H9 (cell line): ENCODE measurements around the gene CAPN3. TPM values are rescaled to one million over a fixed set of nuclear protein-coding genes. Genes with fewer than 3 reads are reported as not detected.
"Not testable (repeated sequence)": the region's sequence is repeated elsewhere in the genome, so short reads cannot be mapped to it uniquely, and the experiment has no call there.

Experiments used
- DNase-seq: peaks from one replicate; pipeline ENCODE4 v3.0.0-alpha.2; 2017
- H2AFZ ChIP-seq: one replicate; pipeline ENCODE4 v1.6.1; 2013; ENCODE audit warnings: mild to moderate bottlenecking, low read length, control low read depth, moderate library complexity
- H2AK5ac ChIP-seq: 2 replicates; pipeline ENCODE4 v1.6.1; 2013; ENCODE audit warnings: low read length, control low read depth, mixed read lengths; ENCODE audit not compliant: insufficient read length
- H2BK120ac ChIP-seq: one replicate; pipeline ENCODE4 v1.6.1; 2013; ENCODE audit warnings: low read depth, mild to moderate bottlenecking, low read length, control low read depth, inconsistent platforms; ENCODE audit not compliant: poor library complexity, severe bottlenecking
- H2BK12ac ChIP-seq: 2 replicates; pipeline ENCODE4 v1.6.1; 2013; ENCODE audit warnings: low read length, control low read depth, mixed read lengths, low read depth; ENCODE audit not compliant: insufficient read length
- H2BK15ac ChIP-seq: 2 replicates; pipeline ENCODE4 v1.6.1; 2013; ENCODE audit warnings: low read depth, low read length, control low read depth
- H2BK20ac ChIP-seq: one replicate; pipeline ENCODE4 v1.6.1; 2013; ENCODE audit warnings: low read depth, mild to moderate bottlenecking, low read length, control low read depth, inconsistent platforms; ENCODE audit not compliant: poor library complexity, severe bottlenecking
- H2BK5ac ChIP-seq: 2 replicates; pipeline ENCODE4 v1.6.1; 2013; ENCODE audit warnings: low read length, control low read depth, mixed read lengths; ENCODE audit not compliant: insufficient read length
- H3K14ac ChIP-seq: 2 replicates; pipeline ENCODE4 v1.6.1; 2013; ENCODE audit warnings: low read length, control low read depth; ENCODE audit not compliant: insufficient read depth
- H3K18ac ChIP-seq: 2 replicates; pipeline ENCODE4 v1.6.1; 2013; ENCODE audit warnings: low read depth, mild to moderate bottlenecking, mixed read lengths, low read length, control low read depth; ENCODE audit not compliant: insufficient read length
- H3K23ac ChIP-seq: 2 replicates; pipeline ENCODE4 v1.6.1; 2013; ENCODE audit warnings: low read length, control low read depth, mixed read lengths, low read depth; ENCODE audit not compliant: insufficient read length
- H3K23me2 ChIP-seq: 2 replicates; pipeline ENCODE4 v1.6.1; 2013; ENCODE audit warnings: low read depth, mild to moderate bottlenecking, mixed read lengths, low read length, control low read depth; ENCODE audit not compliant: insufficient read length, poor library complexity, severe bottlenecking
- H3K27ac ChIP-seq: 2 replicates; pipeline ENCODE4 v1.5.1; 2013; ENCODE audit warnings: low read length, control low read depth, mixed read lengths, low read depth; ENCODE audit not compliant: insufficient read length
- H3K27me3 ChIP-seq: 2 replicates; pipeline ENCODE4 v1.6.1; 2013; ENCODE audit warnings: low read length, control low read depth, inconsistent platforms; ENCODE audit not compliant: insufficient read depth
- H3K4ac ChIP-seq: 2 replicates; pipeline ENCODE4 v1.6.1; 2013; ENCODE audit warnings: low read depth, mild to moderate bottlenecking, control low read depth, inconsistent platforms, low read length, moderate library complexity
- H3K4me1 ChIP-seq: 2 replicates; pipeline ENCODE4 v1.6.1; 2013; ENCODE audit warnings: low read length, control low read depth, inconsistent platforms; ENCODE audit not compliant: insufficient read depth
- H3K4me2 ChIP-seq: 2 replicates; pipeline ENCODE4 v1.6.1; 2013; ENCODE audit warnings: low read length, control low read depth, mixed read lengths; ENCODE audit not compliant: insufficient read length, insufficient read depth
- H3K56ac ChIP-seq: 2 replicates; pipeline ENCODE4 v1.6.1; 2013; ENCODE audit warnings: low read depth, mild to moderate bottlenecking, mixed read lengths, low read length, control low read depth; ENCODE audit not compliant: insufficient read length
- H3K79me1 ChIP-seq: 2 replicates; pipeline ENCODE4 v1.6.1; 2013; ENCODE audit warnings: low read depth, mild to moderate bottlenecking, moderate library complexity, low read length, control low read depth, inconsistent platforms; ENCODE audit not compliant: insufficient read depth, poor library complexity, severe bottlenecking
- H3K79me2 ChIP-seq: 2 replicates; pipeline ENCODE4 v1.6.1; 2013; ENCODE audit warnings: low read length, control low read depth, inconsistent platforms; ENCODE audit not compliant: insufficient read depth
- H3K9ac ChIP-seq: 2 replicates; pipeline ENCODE4 v1.6.1; 2013; ENCODE audit warnings: low read length, control low read depth, mixed read lengths; ENCODE audit not compliant: insufficient read length; ENCODE audit errors: extremely low read depth
- H3K9me3 ChIP-seq: one replicate; pipeline ENCODE4 v1.6.1; 2013; ENCODE audit warnings: low read depth, low read length, inconsistent platforms; ENCODE audit not compliant: control insufficient read depth
- H3T11ph ChIP-seq: one replicate; pipeline ENCODE4 v1.6.1; 2013; ENCODE audit warnings: mild to moderate bottlenecking, low read length, control low read depth, inconsistent platforms
- H4K20me1 ChIP-seq: one replicate; pipeline ENCODE4 v1.6.1; 2013; ENCODE audit not compliant: control insufficient read depth, insufficient read length, insufficient read depth
- H4K5ac ChIP-seq: 2 replicates; pipeline ENCODE4 v1.6.1; 2013; ENCODE audit warnings: low read depth, mild to moderate bottlenecking, mixed read lengths, low read length, control low read depth; ENCODE audit not compliant: insufficient read length
- H4K8ac ChIP-seq: replicated peaks from 2 replicates; pipeline ENCODE4 v1.6.1; 2013; ENCODE audit warnings: low read length, control low read depth, mixed read lengths, low read depth; ENCODE audit not compliant: insufficient read length
- H4K91ac ChIP-seq: 2 replicates; pipeline ENCODE4 v1.6.1; 2013; ENCODE audit warnings: low read depth, mild to moderate bottlenecking, moderate library complexity, mixed read lengths, low read length, control low read depth; ENCODE audit not compliant: insufficient read length
- H3K27ac Mint-ChIP-seq, 3 experiments: 2 replicates in 2 of 3; 3 replicates in 1 of 3; pipeline ENCODE4 v1.8.0; 2020 to 2021; ENCODE audit warnings: mixed read lengths in 3 of 3, mild to moderate bottlenecking in 1 of 3, moderate library complexity in 1 of 3
- H3K27me3 Mint-ChIP-seq: 2 replicates; pipeline ENCODE4 v1.8.0; 2021; ENCODE audit warnings: low read depth, mild to moderate bottlenecking, moderate library complexity, mixed read lengths
- H3K36me3 Mint-ChIP-seq, 3 experiments: 2 replicates in 2 of 3; 3 replicates in 1 of 3; pipeline ENCODE4 v1.8.0; 2020 to 2021; ENCODE audit warnings: low read depth in 3 of 3, mixed read lengths in 3 of 3; ENCODE audit not compliant: insufficient read depth in 1 of 3
- H3K4me1 Mint-ChIP-seq, 2 experiments: 2 replicates each; pipeline ENCODE4 v1.8.0; 2020; ENCODE audit warnings: mixed read lengths in 2 of 2
- H3K4me3 Mint-ChIP-seq, 2 experiments: 2 replicates in 1 of 2; 3 replicates in 1 of 2; pipeline ENCODE4 v1.8.0; 2020 to 2021; ENCODE audit warnings: mild to moderate bottlenecking in 2 of 2, mixed read lengths in 2 of 2, moderate library complexity in 1 of 2
- H3K9me3 Mint-ChIP-seq, 2 experiments: 2 replicates in 1 of 2; 3 replicates in 1 of 2; pipeline ENCODE4 v1.8.0; 2020; ENCODE audit warnings: mild to moderate bottlenecking in 2 of 2, mixed read lengths in 2 of 2, moderate library complexity in 1 of 2
- WGBS: extraction: QIAGEN DNeasy Blood & Tissue Kit; methylation state at CpG from one replicate; pipeline ENCODE4 v1.1.7; 2013; ENCODE audit warnings: missing lambda C conversion rate, low lambda C conversion rate, mixed read lengths; ENCODE audit not compliant: insufficient read length; ENCODE audit errors: extremely low coverage; 5-methylcytosine and 5-hydroxymethylcytosine counted together
- total RNA-seq: library from RNA; stranded (reverse); gene quantifications from 2 replicates; pipeline ENCODE4 v1.2.1, GENCODE V29; 2021
- TF ChIP-seq, protein P1 (sequence below): fragments of 200-600 bp; sonication (generic); conservative IDR thresholded peaks from 3 replicates; pipeline ENCODE4 v1.8.0; 2021; ENCODE audit warnings: antibody characterized with exemption, mild to moderate bottlenecking

The CAPN3 gene
- total RNA-seq, 1 experiment from 2014 or later = 0.31 TPM

GRCh38 chr15:42335074-42335473 lies 24.2 kb upstream of the CAPN3 start:
- no CpG with 5 or more reads among the region's 2 CpGs for WGBS
- H3K36me3 Mint-ChIP-seq = peaks cover 7 to 19% (median 11%) of the 10 kb centered on the region in 3 experiments
- TF ChIP-seq, protein P1, sequence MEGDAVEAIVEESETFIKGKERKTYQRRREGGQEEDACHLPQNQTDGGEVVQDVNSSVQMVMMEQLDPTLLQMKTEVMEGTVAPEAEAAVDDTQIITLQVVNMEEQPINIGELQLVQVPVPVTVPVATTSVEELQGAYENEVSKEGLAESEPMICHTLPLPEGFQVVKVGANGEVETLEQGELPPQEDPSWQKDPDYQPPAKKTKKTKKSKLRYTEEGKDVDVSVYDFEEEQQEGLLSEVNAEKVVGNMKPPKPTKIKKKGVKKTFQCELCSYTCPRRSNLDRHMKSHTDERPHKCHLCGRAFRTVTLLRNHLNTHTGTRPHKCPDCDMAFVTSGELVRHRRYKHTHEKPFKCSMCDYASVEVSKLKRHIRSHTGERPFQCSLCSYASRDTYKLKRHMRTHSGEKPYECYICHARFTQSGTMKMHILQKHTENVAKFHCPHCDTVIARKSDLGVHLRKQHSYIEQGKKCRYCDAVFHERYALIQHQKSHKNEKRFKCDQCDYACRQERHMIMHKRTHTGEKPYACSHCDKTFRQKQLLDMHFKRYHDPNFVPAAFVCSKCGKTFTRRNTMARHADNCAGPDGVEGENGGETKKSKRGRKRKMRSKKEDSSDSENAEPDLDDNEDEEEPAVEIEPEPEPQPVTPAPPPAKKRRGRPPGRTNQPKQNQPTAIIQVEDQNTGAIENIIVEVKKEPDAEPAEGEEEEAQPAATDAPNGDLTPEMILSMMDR = no peak

GRCh38 chr15:42336650-42337049 lies 22.7 kb upstream of the CAPN3 start:
- H2AK5ac ChIP-seq, H3K23ac ChIP-seq, H3K27ac ChIP-seq, H3K9ac ChIP-seq, H2BK120ac ChIP-seq, H4K5ac ChIP-seq, H3K4me2 ChIP-seq, H3T11ph ChIP-seq, H3K4me3 Mint-ChIP-seq, H3K4ac ChIP-seq, H3K4me1 Mint-ChIP-seq, H4K91ac ChIP-seq, H2BK15ac ChIP-seq, H3K23me2 ChIP-seq, H2BK5ac ChIP-seq, H3K27ac Mint-ChIP-seq, H3K18ac ChIP-seq, H3K27me3 Mint-ChIP-seq, DNase-seq, H2AFZ ChIP-seq, H3K27me3 ChIP-seq, H3K79me1 ChIP-seq, H3K9me3 ChIP-seq, H3K56ac ChIP-seq, H3K14ac ChIP-seq, H4K8ac ChIP-seq, H3K4me1 ChIP-seq, H2BK20ac ChIP-seq, H4K20me1 ChIP-seq, H3K79me2 ChIP-seq, H2BK12ac ChIP-seq: not testable (repeated sequence)
- Mint-ChIP-seq H3K36me3 (peaks cover 7 to 19% (median 11%) of the 10 kb centered on the region in 3 experiments), H3K9me3 (peaks cover 9 to 17% of the 10 kb centered on the region in 2 experiments)
- no CpG with 5 or more reads among the region's 1 CpG for WGBS

More at GRCh38 chr15:42335074-42335473, 24.2 kb upstream of the CAPN3 start:
- no peak overlapping the region for H4K5ac ChIP-seq
- Mint-ChIP-seq H3K9me3 (peaks cover 9 to 17% of the 10 kb centered on the region in 2 experiments), H3K27ac (no peak overlapping the region; a peak in 1 of 7 replicates), H3K27me3 (no peaks in the 10 kb centered on the region), H3K4me3 (no peak overlapping the region), H3K4me1 (0 out of 4 replicates have a peak, but pooled peaks cover 0 to 2% of the 10 kb centered on the region in 2 experiments)
- H3K4ac ChIP-seq = no peak overlapping the region
- no peak overlapping the region for H2AK5ac ChIP-seq
- H2AFZ ChIP-seq = no peak overlapping the region
- H4K8ac ChIP-seq = no peak overlapping the region
- no peak overlapping the region for H2BK20ac ChIP-seq
- no peak for DNase-seq
- no peak overlapping the region for H2BK15ac ChIP-seq
- H3K27ac ChIP-seq = no peak overlapping the region
- no peaks in the 10 kb centered on the region for H3K27me3 ChIP-seq
- H3K23me2 ChIP-seq = no peaks in the 10 kb centered on the region
- no peaks in the 10 kb centered on the region for H3K79me1 ChIP-seq
- no peak overlapping the region for H2BK120ac ChIP-seq
- H3K4me2 ChIP-seq = no peak overlapping the region
- no peak overlapping the region for H3K56ac ChIP-seq
- no peaks in the 10 kb centered on the region for H3K4me1 ChIP-seq
- no peaks in the 10 kb centered on the region for H3K9me3 ChIP-seq
- no peaks in the 10 kb centered on the region for H4K20me1 ChIP-seq
- H3T11ph ChIP-seq = no peak overlapping the region
- H2BK12ac ChIP-seq = no peak overlapping the region
- H3K23ac ChIP-seq = no peak overlapping the region
- no peak overlapping the region for H3K18ac ChIP-seq
- H2BK5ac ChIP-seq = no peak overlapping the region
- no peak overlapping the region for H3K14ac ChIP-seq
- H4K91ac ChIP-seq = no peak overlapping the region
- H3K9ac ChIP-seq = no peak overlapping the region
- no peaks in the 10 kb centered on the region for H3K79me2 ChIP-seq
